ENCODE data around the gene MYCN. TPM values are rescaled to one million over a fixed set of nuclear protein-coding genes. Genes with fewer than 3 reads are reported as not detected.

MYCN gene
- polyA plus RNA-seq, 3 donors: not detected

DNA sequence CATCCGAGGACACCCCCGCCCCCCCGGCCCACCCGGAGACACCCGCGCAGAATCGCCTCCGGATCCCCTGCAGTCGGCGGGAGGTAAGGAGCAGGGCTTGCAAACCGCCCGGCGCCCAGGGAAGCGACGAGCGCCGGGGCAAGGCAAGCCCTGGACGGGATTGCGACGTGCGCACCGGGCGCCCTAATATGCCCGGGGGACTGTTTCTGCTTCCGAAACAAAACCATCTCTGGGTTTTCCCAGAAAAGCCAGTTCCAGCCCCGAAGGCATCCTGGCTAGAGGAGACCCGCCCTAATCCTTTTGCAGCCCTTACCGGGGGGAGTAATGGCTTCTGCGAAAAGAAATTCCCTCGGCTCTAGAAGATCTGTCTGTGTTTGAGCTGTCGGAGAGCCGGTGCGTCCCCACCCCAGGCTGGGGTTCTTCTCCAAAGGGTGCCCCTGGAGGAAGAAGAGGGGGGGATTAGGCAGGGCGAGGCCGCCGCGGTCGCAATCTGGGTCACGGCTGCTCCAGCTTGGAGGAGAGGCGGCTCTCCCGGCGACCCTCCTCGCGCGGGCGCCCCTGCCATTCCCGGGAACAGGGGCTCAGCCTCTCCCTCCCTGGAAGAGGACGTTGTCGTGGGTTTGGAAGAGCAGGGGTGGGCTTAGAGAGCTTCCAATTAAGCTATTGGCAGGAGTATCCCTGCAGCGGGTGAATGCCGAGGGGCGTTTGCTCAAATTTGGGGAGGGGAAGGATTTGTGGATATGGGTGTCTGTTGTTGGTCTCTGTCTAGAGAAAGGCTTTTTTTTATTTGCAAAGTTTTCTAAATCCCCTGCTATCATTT, 521 bp downstream of the MYCN start:
- Histone ChIP-seq H3K4me2 (replicated peaks; ENCODE audit: extremely low read depth, low read length, poor library complexity, severe bottlenecking) (peak overlapping the region; percentile 75), H3K4me3 (replicated peaks in 1 of 3; ENCODE audit: low read depth in 2 of 3, low read length in 3 of 3) (peak overlapping the region in 1 of 3 experiments; percentile 68), H3K27me3 (ENCODE audit: control insufficient read depth in 2 of 2, insufficient read depth in 2 of 2, low read length in 2 of 2) (peaks cover 43 to 67% of the 10 kb centered on the region in 2 donors), H3K4me1 (ENCODE audit: control insufficient read depth in 1 of 2, insufficient read depth in 2 of 2, low read length in 2 of 2) (peaks cover 21% of the 10 kb centered on the region in 2 donors), H3K79me2 (ENCODE audit: insufficient read depth, low read length) (no peaks in the 10 kb centered on the region), H2AFZ (ENCODE audit: insufficient read depth, low read depth, low read length, poor library complexity, severe bottlenecking) (no peak overlapping the region), H3K9me3 (replicated peaks in 1 of 2; ENCODE audit: control insufficient read depth in 1 of 2, insufficient read depth in 1 of 2, low read length in 2 of 2) (peaks cover 0 to 12% of the 10 kb centered on the region in 2 donors), H3K9ac (ENCODE audit: insufficient read depth, low read length, poor library complexity, severe bottlenecking) (peak overlapping the region; percentile 15), H4K20me1 (ENCODE audit: insufficient read depth, low read length) (no peaks in the 10 kb centered on the region), H3K27ac (ENCODE audit: low read depth in 1 of 2, low read length in 2 of 2) (no peak overlapping the region), H3K36me3 (replicated peaks in 1 of 2; ENCODE audit: control insufficient read depth in 1 of 2, insufficient read depth in 2 of 2, low read length in 2 of 2) (no peaks in the 10 kb centered on the region)
- intact Hi-C loops (cut with micrococcal nuclease): no loop called here
- Mint-ChIP-seq H3K4me3 (peak overlapping the region; percentile 48 to 84), H3K27me3 (ENCODE audit: low read depth in 3 of 3) (peaks cover 67 to 83% (median 68%) of the 10 kb centered on the region in 3 donors), H3K4me1 (peaks cover 32% of the 10 kb centered on the region), H3K9me3 (peaks cover 0 to 17% (median 3%) of the 10 kb centered on the region in 7 donors), H3K36me3 (no peaks in the 10 kb centered on the region), H3K27ac (no peak overlapping the region)
- TF ChIP-seq, protein P1, sequence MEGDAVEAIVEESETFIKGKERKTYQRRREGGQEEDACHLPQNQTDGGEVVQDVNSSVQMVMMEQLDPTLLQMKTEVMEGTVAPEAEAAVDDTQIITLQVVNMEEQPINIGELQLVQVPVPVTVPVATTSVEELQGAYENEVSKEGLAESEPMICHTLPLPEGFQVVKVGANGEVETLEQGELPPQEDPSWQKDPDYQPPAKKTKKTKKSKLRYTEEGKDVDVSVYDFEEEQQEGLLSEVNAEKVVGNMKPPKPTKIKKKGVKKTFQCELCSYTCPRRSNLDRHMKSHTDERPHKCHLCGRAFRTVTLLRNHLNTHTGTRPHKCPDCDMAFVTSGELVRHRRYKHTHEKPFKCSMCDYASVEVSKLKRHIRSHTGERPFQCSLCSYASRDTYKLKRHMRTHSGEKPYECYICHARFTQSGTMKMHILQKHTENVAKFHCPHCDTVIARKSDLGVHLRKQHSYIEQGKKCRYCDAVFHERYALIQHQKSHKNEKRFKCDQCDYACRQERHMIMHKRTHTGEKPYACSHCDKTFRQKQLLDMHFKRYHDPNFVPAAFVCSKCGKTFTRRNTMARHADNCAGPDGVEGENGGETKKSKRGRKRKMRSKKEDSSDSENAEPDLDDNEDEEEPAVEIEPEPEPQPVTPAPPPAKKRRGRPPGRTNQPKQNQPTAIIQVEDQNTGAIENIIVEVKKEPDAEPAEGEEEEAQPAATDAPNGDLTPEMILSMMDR (IDR thresholded peaks at IDR 0.05): no peak
- under 1% methylated on average over 46 of the region's 52 CpGs for whole genome bisulfite sequencing (ENCODE audit: insufficient coverage)
- DNase-seq: no peak

DNA sequence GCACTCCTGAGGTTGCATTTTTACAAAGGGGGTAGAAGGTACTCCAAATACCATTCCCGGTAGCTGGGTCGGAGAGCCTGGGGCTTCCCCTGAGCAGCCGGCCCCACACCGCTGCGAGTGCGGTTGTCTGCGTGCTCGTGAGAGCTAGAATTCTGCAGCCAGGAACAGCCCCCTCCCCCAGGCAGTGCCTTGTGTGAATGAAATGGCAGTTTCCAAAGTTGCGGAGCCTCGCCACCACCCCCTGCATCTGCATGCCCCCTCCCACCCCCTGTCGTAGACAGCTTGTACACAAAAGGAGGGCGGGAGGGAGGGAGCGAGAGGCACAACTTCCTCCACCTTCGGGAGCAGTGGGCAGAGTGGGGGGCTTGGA, 1.1 kb downstream of the MYCN start:
- Mint-ChIP-seq H3K4me3 (peak overlapping the region in 1 of 2 donors; percentile 84), H3K27ac (no peak overlapping the region), H3K4me1 (peaks cover 32% of the 10 kb centered on the region), H3K27me3 (ENCODE audit: low read depth in 3 of 3) (peaks cover 68 to 86% (median 68%) of the 10 kb centered on the region in 3 donors), H3K9me3 (peaks cover 0 to 17% (median 3%) of the 10 kb centered on the region in 7 donors), H3K36me3 (no peaks in the 10 kb centered on the region)
- H3K9me3 ChIP-seq (replicated peaks in 1 of 2; ENCODE audit: control insufficient read depth in 1 of 2, insufficient read depth in 1 of 2, low read length in 2 of 2): peaks cover 0 to 12% of the 10 kb centered on the region in 2 donors
- no peaks in the 10 kb centered on the region for H3K36me3 ChIP-seq (replicated peaks in 1 of 2; ENCODE audit: control insufficient read depth in 1 of 2, insufficient read depth in 2 of 2, low read length in 2 of 2)
- no peak overlapping the region for H3K4me3 ChIP-seq (replicated peaks in 1 of 3; ENCODE audit: low read depth in 2 of 3, low read length in 3 of 3)
- intact Hi-C loops (cut with micrococcal nuclease): no loop called here
- DNase-seq: no peak
- no peak overlapping the region for H3K9ac ChIP-seq (ENCODE audit: insufficient read depth, low read length, poor library complexity, severe bottlenecking)
- no peaks in the 10 kb centered on the region for H4K20me1 ChIP-seq (ENCODE audit: insufficient read depth, low read length)
- TF ChIP-seq, protein P1 (IDR thresholded peaks at IDR 0.05): no peak
- 0% methylated on average over 8 of the region's 14 CpGs for WGBS (ENCODE audit: insufficient coverage)
- H3K79me2 ChIP-seq (ENCODE audit: insufficient read depth, low read length): no peaks in the 10 kb centered on the region
- no peak overlapping the region for H3K27ac ChIP-seq (ENCODE audit: low read depth in 1 of 2, low read length in 2 of 2)
- peaks cover 43 to 67% of the 10 kb centered on the region in 2 donors for H3K27me3 ChIP-seq (ENCODE audit: control insufficient read depth in 2 of 2, insufficient read depth in 2 of 2, low read length in 2 of 2)
- H2AFZ ChIP-seq (ENCODE audit: insufficient read depth, low read depth, low read length, poor library complexity, severe bottlenecking): no peak overlapping the region
- peak overlapping the region; percentile 61 for H3K4me2 ChIP-seq (replicated peaks; ENCODE audit: extremely low read depth, low read length, poor library complexity, severe bottlenecking)
- peaks cover 21% of the 10 kb centered on the region in 2 donors for H3K4me1 ChIP-seq (ENCODE audit: control insufficient read depth in 1 of 2, insufficient read depth in 2 of 2, low read length in 2 of 2)

All from CD14-positive monocyte (primary cell).